ENCODE data around the gene ZNF296.

DNA sequence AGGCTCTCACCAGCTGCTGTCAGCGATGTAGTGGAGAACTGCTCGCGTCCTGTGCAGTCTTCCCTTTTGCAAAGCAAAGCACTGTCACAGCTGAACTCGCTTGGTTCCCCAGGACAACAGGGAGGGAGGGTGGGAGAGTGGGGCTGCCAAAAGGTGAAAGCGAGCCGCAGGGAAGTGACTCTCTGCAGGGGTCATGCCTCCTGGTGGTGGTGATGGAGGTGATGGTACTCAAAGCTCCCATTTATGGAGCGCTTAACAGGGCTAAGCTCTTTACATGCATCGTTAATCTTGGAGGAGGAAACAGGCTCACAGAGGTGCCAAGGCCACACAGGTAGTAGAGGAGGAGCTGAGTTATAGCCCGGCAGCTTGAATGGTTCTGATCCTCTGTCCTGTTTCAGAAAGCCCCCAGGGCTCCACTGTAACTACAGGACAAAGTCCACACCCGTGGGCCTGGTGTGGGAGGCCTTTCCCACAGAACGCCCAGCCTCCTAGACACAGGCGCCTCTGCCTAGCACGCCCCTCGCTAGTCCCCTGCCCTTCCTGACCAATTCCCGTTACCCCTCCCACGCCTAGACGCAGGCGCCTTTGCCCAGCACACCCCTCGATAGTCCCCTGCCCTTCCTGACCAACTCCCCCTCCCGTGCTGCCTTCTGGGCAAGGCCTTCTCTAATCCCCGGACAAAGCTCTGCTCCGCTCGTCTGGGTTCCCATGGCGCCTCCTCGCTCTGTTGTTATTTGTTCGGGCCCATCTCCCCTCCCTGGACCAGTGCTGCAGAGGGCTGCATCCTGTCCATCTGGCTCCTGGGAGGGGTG, 27.4 kb upstream of the ZNF296 start:
- TF ChIP-seq POLR2A (IDR thresholded peaks at IDR 0.05; ENCODE audit: insufficient read depth in 1 of 2, low read depth in 2 of 2, low read length in 2 of 2) (no peak; a peak in 1 of 4 replicates), TAF1 (CRISPR knock-in tag; IDR thresholded peaks at IDR 0.05) (no peak), ZNF274 (CRISPR knock-in tag; IDR thresholded peaks at IDR 0.05) (no peak), TARDBP (CRISPR knock-in tag; IDR thresholded peaks at IDR 0.05) (0 out of 2 replicates have a peak, but pooled peaks have one; percentile 41), CREB1 (IDR thresholded peaks at IDR 0.05) (no peak), CREB1 (CRISPR knock-in tag; IDR thresholded peaks at IDR 0.05) (no peak), PCBP1 (IDR thresholded peaks at IDR 0.05; ENCODE audit: borderline replicate concordance, low read depth, low read length) (no peak)
- TF ChIP-seq, protein P1, sequence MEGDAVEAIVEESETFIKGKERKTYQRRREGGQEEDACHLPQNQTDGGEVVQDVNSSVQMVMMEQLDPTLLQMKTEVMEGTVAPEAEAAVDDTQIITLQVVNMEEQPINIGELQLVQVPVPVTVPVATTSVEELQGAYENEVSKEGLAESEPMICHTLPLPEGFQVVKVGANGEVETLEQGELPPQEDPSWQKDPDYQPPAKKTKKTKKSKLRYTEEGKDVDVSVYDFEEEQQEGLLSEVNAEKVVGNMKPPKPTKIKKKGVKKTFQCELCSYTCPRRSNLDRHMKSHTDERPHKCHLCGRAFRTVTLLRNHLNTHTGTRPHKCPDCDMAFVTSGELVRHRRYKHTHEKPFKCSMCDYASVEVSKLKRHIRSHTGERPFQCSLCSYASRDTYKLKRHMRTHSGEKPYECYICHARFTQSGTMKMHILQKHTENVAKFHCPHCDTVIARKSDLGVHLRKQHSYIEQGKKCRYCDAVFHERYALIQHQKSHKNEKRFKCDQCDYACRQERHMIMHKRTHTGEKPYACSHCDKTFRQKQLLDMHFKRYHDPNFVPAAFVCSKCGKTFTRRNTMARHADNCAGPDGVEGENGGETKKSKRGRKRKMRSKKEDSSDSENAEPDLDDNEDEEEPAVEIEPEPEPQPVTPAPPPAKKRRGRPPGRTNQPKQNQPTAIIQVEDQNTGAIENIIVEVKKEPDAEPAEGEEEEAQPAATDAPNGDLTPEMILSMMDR (CRISPR knock-in tag; IDR thresholded peaks at IDR 0.05): peak; percentile 46
